Measurements from ENCODE around the gene ASB18. TPM values are rescaled to one million over a fixed set of nuclear protein-coding genes. Genes with fewer than 3 reads are reported as not detected.

ASB18 gene
- total and polyA plus RNA-seq, 5 donors = 1.1 to 5.3 (median 2.5) TPM

- DNase-seq (no peak), ATAC-seq (no peak)
- H3K9me3 ChIP-seq (ENCODE audit: control insufficient read depth, low read length) = no peaks in the 10 kb centered on the region
- H3K4me3 ChIP-seq (ENCODE audit: low read length) = no peak overlapping the region
- intact Hi-C loops (cut with DNase I) = no loop called here
- H3K27ac ChIP-seq (ENCODE audit: low read length) = no peak overlapping the region
- no peaks in the 10 kb centered on the region for H3K27me3 ChIP-seq (ENCODE audit: control insufficient read depth, insufficient read depth)
- H3K4me1 ChIP-seq (ENCODE audit: control insufficient read depth, insufficient read depth, low read length) = no peaks in the 10 kb centered on the region
- WGBS = 92% methylated on average over 7 of the region's 7 CpGs
Observed at GRCh38 chr2:236216711-236217110, 47.5 kb downstream of the ASB18 start.

GRCh38 chr2:236215761-236216333 lies 48.4 kb downstream of the ASB18 start:
- Histone ChIP-seq H3K4me3 (ENCODE audit: low read length) (no peak overlapping the region), H3K27ac (ENCODE audit: low read length) (no peak overlapping the region), H3K9me3 (ENCODE audit: control insufficient read depth, low read length) (no peaks in the 10 kb centered on the region), H3K4me1 (ENCODE audit: control insufficient read depth, insufficient read depth, low read length) (no peaks in the 10 kb centered on the region), H3K27me3 (ENCODE audit: control insufficient read depth, insufficient read depth) (no peaks in the 10 kb centered on the region)
- ATAC-seq = no peak
- 93% methylated on average over 12 of the region's 12 CpGs for WGBS
- DNase-seq = no peak
- intact Hi-C loops (cut with DNase I) = no loop called here

- intact Hi-C loops (cut with DNase I) = no loop called here
- H3K4me3 ChIP-seq (ENCODE audit: low read length) = no peak overlapping the region
- no peaks in the 10 kb centered on the region for H3K4me1 ChIP-seq (ENCODE audit: control insufficient read depth, insufficient read depth, low read length)
- H3K27ac ChIP-seq (ENCODE audit: low read length) = no peak overlapping the region
- ATAC-seq (no peak), DNase-seq (no peak)
- no peaks in the 10 kb centered on the region for H3K27me3 ChIP-seq (ENCODE audit: control insufficient read depth, insufficient read depth)
- 84% methylated on average over 6 of the region's 6 CpGs for WGBS
- no peaks in the 10 kb centered on the region for H3K9me3 ChIP-seq (ENCODE audit: control insufficient read depth, low read length)
Observed at GRCh38 chr2:236215196-236215595, 49.0 kb downstream of the ASB18 start.

- H3K27me3 ChIP-seq (ENCODE audit: control insufficient read depth, insufficient read depth) = no peaks in the 10 kb centered on the region
- H3K4me1 ChIP-seq (ENCODE audit: control insufficient read depth, insufficient read depth, low read length) = no peaks in the 10 kb centered on the region
- 29% methylated on average over 92 of the region's 92 CpGs for WGBS
- H3K4me3 ChIP-seq (ENCODE audit: low read length) = no peak overlapping the region
- H3K27ac ChIP-seq (ENCODE audit: low read length) = no peak overlapping the region
- intact Hi-C loops (cut with DNase I) = no loop called here
- DNase-seq (no peak), ATAC-seq (no peak)
- no peaks in the 10 kb centered on the region for H3K9me3 ChIP-seq (ENCODE audit: control insufficient read depth, low read length)
Observed at GRCh38 chr2:236214376-236214995, 49.7 kb downstream of the ASB18 start.

- no peak for ATAC-seq
- Histone ChIP-seq H3K27me3 (ENCODE audit: control insufficient read depth, insufficient read depth) (no peaks in the 10 kb centered on the region), H3K4me1 (ENCODE audit: control insufficient read depth, insufficient read depth, low read length) (no peaks in the 10 kb centered on the region), H3K9me3 (ENCODE audit: control insufficient read depth, low read length) (no peaks in the 10 kb centered on the region), H3K4me3 (ENCODE audit: low read length) (no peak overlapping the region), H3K27ac (ENCODE audit: low read length) (no peak overlapping the region)
- no peak for DNase-seq
- intact Hi-C loops (cut with DNase I) = no loop called here
- 90% methylated on average over 25 of the region's 25 CpGs for WGBS
Observed at GRCh38 chr2:236211296-236211695, 52.9 kb downstream of the ASB18 start.

GRCh38 chr2:236210536-236210935 lies 53.7 kb downstream of the ASB18 start:
- no peak overlapping the region for H3K27ac ChIP-seq (ENCODE audit: low read length)
- no peaks in the 10 kb centered on the region for H3K4me1 ChIP-seq (ENCODE audit: control insufficient read depth, insufficient read depth, low read length)
- WGBS = 80% methylated on average over 8 of the region's 8 CpGs
- ATAC-seq (no peak), DNase-seq (no peak)
- H3K9me3 ChIP-seq (ENCODE audit: control insufficient read depth, low read length) = no peaks in the 10 kb centered on the region
- no peak overlapping the region for H3K4me3 ChIP-seq (ENCODE audit: low read length)
- H3K27me3 ChIP-seq (ENCODE audit: control insufficient read depth, insufficient read depth) = no peaks in the 10 kb centered on the region
- intact Hi-C loops (cut with DNase I) = no loop called here

- no peaks in the 10 kb centered on the region for H3K27me3 ChIP-seq (ENCODE audit: control insufficient read depth, insufficient read depth)
- 82% methylated on average over 5 of the region's 5 CpGs for WGBS
- H3K4me3 ChIP-seq (ENCODE audit: low read length) = no peak overlapping the region
- H3K9me3 ChIP-seq (ENCODE audit: control insufficient read depth, low read length) = no peaks in the 10 kb centered on the region
- no peaks in the 10 kb centered on the region for H3K4me1 ChIP-seq (ENCODE audit: control insufficient read depth, insufficient read depth, low read length)
- ATAC-seq (no peak), DNase-seq (no peak)
- intact Hi-C loops (cut with DNase I) = no loop called here
- H3K27ac ChIP-seq (ENCODE audit: low read length) = no peak overlapping the region
Observed at GRCh38 chr2:236209996-236210395, 54.2 kb downstream of the ASB18 start.

GRCh38 chr2:236209535-236209934 lies 54.7 kb downstream of the ASB18 start:
- ATAC-seq (no peak), DNase-seq (no peak)
- Histone ChIP-seq H3K27ac (ENCODE audit: low read length) (no peak overlapping the region), H3K4me3 (ENCODE audit: low read length) (no peak overlapping the region), H3K27me3 (ENCODE audit: control insufficient read depth, insufficient read depth) (no peaks in the 10 kb centered on the region), H3K9me3 (ENCODE audit: control insufficient read depth, low read length) (no peaks in the 10 kb centered on the region), H3K4me1 (ENCODE audit: control insufficient read depth, insufficient read depth, low read length) (no peaks in the 10 kb centered on the region)
- 60% methylated on average over 6 of the region's 6 CpGs for WGBS
- intact Hi-C loops (cut with DNase I) = no loop called here

- DNase-seq (no peak), ATAC-seq (no peak)
- Histone ChIP-seq H3K9me3 (ENCODE audit: control insufficient read depth, low read length) (no peaks in the 10 kb centered on the region), H3K27ac (ENCODE audit: low read length) (no peak overlapping the region), H3K27me3 (ENCODE audit: control insufficient read depth, insufficient read depth) (no peaks in the 10 kb centered on the region), H3K4me3 (ENCODE audit: low read length) (no peak overlapping the region), H3K4me1 (ENCODE audit: control insufficient read depth, insufficient read depth, low read length) (no peaks in the 10 kb centered on the region)
- intact Hi-C loops (cut with DNase I) = no loop called here
- WGBS = 73% methylated on average over 28 of the region's 28 CpGs
Observed at GRCh38 chr2:236208019-236208926, 55.9 kb downstream of the ASB18 start.

- Histone ChIP-seq H3K9me3 (ENCODE audit: control insufficient read depth, low read length) (no peaks in the 10 kb centered on the region), H3K27ac (ENCODE audit: low read length) (no peak overlapping the region), H3K4me1 (ENCODE audit: control insufficient read depth, insufficient read depth, low read length) (no peaks in the 10 kb centered on the region), H3K27me3 (ENCODE audit: control insufficient read depth, insufficient read depth) (no peaks in the 10 kb centered on the region), H3K4me3 (ENCODE audit: low read length) (no peak overlapping the region)
- 85% methylated on average over 11 of the region's 11 CpGs for WGBS
- intact Hi-C loops (cut with DNase I) = no loop called here
- ATAC-seq (no peak), DNase-seq (no peak)
Observed at GRCh38 chr2:236207472-236207871, 56.7 kb downstream of the ASB18 start.

- Histone ChIP-seq H3K4me1 (ENCODE audit: control insufficient read depth, insufficient read depth, low read length) (no peaks in the 10 kb centered on the region), H3K9me3 (ENCODE audit: control insufficient read depth, low read length) (no peaks in the 10 kb centered on the region), H3K27me3 (ENCODE audit: control insufficient read depth, insufficient read depth) (no peaks in the 10 kb centered on the region), H3K4me3 (ENCODE audit: low read length) (no peak overlapping the region), H3K27ac (ENCODE audit: low read length) (no peak overlapping the region)
- 73% methylated on average over 2 of the region's 2 CpGs for WGBS
- ATAC-seq (no peak), DNase-seq (no peak)
- intact Hi-C loops (cut with DNase I) = no loop called here
Observed at GRCh38 chr2:236205867-236206645, 58.1 kb downstream of the ASB18 start.

Data from right cardiac atrium (tissue), 5 donors.